HG02870 (cell line): ENCODE measurements around the gene CYP1A2.

ENCODE experiments used
- ATAC-seq: cut with Tn5 transposase; IDR thresholded peaks from one replicate; pipeline ENCODE4 v1.9.1; 2021; ENCODE audit warnings: mild to moderate bottlenecking, moderate library complexity; ENCODE audit not compliant: unreplicated experiment

The CYP1A2 gene

GRCh38 chr15:74788042-74788682 is 39.5 kb downstream of the CYP1A2 start:
- ATAC-seq, result no peak

GRCh38 chr15:74788683-74789151 is 40.1 kb downstream of the CYP1A2 start:
- no peak for ATAC-seq

DNA sequence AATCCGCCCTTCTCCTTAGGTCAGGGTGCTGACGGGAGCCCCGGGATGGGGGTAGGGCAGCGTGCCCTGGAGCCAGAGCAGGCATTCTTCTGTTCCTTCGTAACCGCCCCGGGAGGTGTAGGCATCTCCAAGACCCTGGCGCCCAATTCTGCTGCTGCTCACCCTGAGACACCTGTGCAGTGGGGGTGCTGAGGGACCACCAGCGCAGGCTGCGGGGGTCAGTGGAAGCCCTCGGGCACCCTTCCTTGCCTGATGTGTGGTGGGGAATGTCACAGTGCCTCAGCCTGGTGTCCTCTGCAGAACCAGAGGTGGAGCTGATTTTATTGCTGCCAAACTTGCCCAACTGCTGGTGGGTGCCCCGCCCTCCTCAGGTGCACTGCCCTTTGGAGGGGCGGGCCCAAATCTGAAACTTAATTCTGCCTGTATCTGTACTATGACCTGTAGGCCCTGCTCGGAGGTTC is 40.6 kb downstream of the CYP1A2 start:
- ATAC-seq, result no peak

- no peak for ATAC-seq
Measured at GRCh38 chr15:74789741-74790079, 41.1 kb downstream of the CYP1A2 start.

- ATAC-seq, result no peak
Measured at GRCh38 chr15:74790080-74790916, 41.7 kb downstream of the CYP1A2 start.

- no peak for ATAC-seq
Measured at GRCh38 chr15:74791007-74791406, 42.4 kb downstream of the CYP1A2 start.

DNA sequence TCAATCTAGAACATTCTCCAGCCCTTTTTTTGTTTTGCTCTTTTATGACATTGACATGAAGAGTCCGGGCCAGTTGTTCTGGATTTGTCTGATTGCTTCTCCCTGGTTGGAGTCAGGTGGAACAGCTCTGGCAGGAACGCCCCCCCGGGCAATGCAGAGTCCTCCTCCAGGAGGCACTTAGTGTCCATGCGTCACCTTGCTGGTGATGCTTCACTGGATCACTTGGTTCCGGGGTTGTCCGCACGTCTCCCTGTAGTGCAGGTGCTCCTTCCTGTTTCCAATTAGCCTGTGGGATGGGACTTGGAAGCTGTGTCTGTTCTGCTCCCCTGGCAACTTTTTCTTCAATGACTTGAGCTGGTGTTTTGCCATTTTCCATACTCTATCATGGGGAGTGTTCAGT is 43.0 kb downstream of the CYP1A2 start:
- no peak for ATAC-seq

DNA sequence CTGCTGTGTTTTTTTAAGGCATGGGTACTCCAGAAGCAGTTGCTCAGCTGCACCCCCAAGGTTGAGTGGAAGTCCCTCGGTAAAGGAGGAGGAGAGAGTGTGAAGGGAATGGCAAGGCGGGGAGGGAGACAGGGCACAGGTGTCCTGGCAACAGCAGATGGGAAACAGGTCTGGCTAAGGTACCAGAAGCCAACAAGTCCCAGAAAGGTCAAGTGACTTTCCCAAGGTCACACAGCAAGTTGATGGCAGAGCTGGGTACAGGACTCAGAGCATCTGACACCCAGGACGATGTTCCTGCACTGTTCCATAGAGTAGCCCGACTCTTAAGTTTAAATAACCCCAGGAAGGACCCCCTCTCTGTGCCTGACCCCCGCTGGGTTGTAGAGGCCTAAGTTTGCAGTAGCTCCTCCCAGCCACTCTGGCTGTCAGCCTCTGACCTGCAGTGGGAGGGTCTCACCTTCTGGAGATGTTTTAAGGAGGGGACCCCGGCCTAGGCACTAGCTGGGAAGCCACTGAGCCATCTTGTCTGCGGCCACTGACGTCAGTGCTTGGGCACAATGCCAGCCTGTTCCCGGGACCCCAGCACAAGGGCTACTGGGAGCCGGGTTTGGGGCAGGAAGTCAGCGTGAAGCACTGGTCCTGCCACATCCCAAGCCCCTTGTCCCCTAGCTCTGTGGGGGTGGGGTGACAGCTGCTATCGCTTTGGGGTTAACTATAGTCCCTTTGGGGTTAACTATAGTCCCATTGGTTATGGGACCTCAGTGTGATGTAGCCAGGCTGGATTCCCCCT is 43.8 kb downstream of the CYP1A2 start:
- ATAC-seq, result no peak

DNA sequence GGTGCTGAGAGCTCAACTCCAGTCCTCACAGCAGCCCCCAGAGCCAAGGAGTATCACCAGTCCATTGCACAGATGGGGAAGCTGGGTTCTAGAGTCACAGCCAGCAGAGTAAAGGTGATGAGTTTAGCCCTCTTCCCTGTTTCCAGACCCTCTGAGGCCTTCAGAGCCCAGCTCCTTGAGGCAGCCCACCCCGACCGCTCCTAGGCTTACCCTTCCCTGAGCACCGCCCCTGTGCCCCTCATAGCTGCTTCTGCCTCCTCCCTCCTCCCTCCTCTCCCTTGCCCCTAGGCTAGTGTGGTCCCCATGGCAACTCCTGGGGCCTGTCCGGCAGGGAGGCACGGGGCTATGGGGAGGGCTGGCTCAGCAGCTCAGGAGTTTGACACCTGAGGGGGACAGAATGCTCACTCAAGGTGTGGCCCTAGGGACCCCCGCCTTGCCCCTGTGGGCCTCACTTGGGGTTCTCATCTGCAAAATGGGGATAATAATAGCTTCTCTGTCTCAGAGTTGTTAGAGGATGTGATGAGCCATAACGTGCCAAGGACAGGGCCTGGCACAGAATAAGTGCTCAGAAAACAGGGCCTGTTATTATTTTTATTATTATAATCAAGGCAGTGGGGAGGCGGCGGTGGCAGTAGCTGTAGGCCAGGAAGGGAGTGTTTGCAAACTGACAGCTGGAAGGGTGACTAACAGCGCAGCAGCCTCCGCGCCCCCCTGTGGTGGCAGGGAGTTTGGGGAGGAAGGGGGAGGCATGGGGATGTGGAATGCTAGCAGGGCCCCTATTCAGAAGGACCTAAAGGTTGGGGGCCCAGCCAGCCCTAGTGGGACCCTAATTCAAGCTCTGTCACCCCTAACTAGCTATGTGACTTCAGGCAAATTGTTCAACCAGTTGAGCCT is 44.7 kb downstream of the CYP1A2 start:
- ATAC-seq, result no peak

- ATAC-seq, result no peak
Measured at GRCh38 chr15:74794248-74794969, 45.8 kb downstream of the CYP1A2 start.

- ATAC-seq, result no peak
Measured at GRCh38 chr15:74794970-74795349, 46.3 kb downstream of the CYP1A2 start.

GRCh38 chr15:74795966-74796625 is 47.5 kb downstream of the CYP1A2 start:
- ATAC-seq, result no peak

DNA sequence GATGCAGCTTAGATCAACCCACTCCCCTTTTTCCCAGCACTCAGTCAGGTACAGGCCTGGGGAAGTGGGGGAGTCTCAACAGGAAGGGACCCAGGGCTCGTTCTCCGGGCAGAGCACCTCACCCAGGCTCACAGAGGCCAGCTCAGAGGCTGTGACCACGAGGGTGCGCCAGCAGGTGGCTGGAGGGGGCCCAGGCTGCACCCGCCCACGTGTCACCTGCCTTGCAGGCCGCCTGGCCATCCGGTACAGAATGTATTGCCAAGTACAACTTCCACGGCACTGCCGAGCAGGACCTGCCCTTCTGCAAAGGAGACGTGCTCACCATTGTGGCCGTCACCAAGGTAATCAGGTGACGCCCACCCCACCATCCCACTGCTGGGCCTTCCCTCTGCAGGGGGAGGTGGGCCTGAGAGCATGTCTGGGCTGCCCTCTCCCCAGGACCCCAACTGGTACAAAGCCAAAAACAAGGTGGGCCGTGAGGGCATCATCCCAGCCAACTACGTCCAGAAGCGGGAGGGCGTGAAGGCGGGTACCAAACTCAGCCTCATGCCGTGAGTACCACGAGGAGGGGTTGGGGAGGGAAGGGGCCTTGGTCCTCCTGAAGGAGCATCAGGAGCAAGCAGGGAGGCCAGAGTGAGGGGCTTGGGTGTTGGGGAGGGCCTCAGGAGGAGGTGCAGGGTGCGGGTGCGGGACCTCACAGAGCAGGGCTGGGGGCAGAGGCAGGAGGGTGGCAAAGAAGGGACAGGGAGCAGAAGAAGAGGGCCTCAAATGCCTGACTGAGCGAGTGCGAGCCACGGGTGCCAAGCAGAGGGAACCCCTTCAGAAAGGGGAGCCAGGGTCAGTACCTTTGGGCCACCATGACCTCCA is 50.0 kb downstream of the CYP1A2 start:
- ATAC-seq, result no peak

DNA sequence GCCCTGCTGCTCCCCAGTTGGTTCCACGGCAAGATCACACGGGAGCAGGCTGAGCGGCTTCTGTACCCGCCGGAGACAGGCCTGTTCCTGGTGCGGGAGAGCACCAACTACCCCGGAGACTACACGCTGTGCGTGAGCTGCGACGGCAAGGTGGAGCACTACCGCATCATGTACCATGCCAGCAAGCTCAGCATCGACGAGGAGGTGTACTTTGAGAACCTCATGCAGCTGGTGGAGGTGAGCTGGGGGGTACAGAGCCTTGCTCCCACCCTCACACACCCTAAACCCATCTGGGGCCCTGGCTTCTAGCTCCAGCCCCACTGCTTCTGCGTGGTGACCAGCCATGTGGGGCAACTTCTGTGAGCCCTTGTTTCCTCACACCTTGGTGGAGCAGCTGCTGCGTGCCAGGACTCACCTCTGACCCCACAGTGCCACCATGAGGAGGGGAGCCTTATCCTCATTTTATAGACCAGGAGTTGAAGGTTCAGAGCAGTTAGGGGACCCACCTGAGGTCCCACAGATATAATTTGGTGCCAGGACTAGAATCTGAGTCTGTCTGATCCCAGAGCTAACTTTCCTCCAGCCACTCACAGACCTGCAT is 50.7 kb downstream of the CYP1A2 start:
- ATAC-seq, result peak; percentile 6

DNA sequence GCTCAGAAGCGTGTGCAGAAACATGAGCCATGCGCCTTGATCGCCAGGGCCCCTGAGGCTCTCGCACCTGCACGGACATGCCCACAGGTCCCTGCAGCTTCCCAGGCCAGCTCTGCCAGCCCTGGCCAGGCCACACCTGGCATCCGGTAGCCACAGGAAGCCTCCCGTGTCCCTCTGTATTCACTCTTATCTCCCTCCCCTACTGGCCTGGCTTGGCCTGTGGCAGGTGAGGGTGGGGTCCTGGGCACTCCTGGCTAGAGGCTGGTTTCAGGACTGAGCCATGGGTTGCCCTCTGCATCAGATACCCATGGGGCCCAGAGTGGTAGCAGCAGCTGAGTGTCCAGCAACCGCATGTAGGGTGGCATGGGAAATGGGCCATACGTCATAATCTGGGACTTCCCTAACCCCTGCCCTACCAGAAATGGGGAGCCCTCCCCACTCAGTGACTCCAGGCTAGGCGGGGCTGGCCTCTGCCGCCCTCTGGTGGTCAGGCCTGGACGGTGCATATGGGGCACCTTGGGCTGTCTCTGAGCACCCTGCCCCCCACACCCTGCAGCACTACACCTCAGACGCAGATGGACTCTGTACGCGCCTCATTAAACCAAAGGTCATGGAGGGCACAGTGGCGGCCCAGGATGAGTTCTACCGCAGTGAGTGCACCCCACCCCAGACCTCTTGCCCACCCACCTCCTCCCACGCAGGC is 51.4 kb downstream of the CYP1A2 start:
- peak; percentile 62 for ATAC-seq

GRCh38 chr15:74800559-74801094 is 52.0 kb downstream of the CYP1A2 start:
- ATAC-seq, result no peak

GRCh38 chr15:74801311-74801997 is 52.8 kb downstream of the CYP1A2 start:
- ATAC-seq, result no peak
